CD4-positive, alpha-beta T cell treated with Interferon alpha-2 for 1 hour (primary cell): ENCODE data around the gene SLIT3.
"Not testable (repeated sequence)": the region's sequence is repeated elsewhere in the genome, so short reads cannot be mapped to it uniquely, and the experiment has no call there.

Source experiments
- DNase-seq, 2 donors: peaks; one replicate each; pipeline ENCODE4 v3.0.0-alpha.2; 2020 to 2022

Gene SLIT3

DNA sequence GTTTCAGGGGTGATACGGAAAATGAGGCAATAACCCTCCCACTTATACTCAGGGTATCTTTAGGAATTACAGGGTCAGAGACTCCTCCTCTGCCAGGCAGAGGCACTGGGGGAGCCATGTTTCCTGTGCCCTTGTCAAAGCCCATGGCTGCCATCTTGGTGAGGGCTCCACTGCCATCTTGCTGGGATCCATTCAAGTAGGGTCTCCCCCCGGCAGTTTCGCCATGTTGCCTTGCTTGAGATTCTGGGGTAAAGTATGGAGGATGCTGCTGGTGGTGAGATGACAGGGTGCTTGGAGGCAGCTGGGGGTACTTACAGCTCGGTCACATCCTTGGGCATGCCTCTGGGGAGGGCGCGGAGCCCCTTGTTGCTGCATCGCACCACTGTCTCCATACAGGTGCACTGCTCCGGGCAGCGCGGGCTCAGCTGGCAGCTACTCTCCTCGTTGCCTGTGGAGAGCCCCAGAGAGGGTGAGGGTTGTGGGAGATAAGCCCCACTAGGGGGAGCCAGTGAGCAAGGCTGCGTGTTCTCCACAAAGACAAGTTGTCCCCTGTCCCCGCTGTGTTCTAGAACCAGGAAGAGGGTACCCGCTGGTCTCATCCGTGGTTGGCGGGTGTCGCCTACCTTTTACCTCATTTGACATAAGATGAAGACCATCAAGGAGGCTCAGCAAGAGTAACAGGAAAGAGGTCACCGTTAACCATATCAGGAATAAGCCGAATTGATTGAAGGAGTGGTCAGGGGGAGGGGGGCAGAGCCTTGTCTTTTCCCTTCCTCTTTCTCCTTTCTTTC is 552.8 kb downstream of the SLIT3 start:
- peak; percentile 10 to 35 for DNase-seq

- no peak for DNase-seq
Measured at GRCh38 chr5:168746893-168747640, 553.9 kb downstream of the SLIT3 start.

GRCh38 chr5:168746126-168746892 is 554.6 kb downstream of the SLIT3 start:
- not testable (repeated sequence) for DNase-seq

GRCh38 chr5:168743617-168744016 is 557.3 kb downstream of the SLIT3 start:
- no peak for DNase-seq

DNA sequence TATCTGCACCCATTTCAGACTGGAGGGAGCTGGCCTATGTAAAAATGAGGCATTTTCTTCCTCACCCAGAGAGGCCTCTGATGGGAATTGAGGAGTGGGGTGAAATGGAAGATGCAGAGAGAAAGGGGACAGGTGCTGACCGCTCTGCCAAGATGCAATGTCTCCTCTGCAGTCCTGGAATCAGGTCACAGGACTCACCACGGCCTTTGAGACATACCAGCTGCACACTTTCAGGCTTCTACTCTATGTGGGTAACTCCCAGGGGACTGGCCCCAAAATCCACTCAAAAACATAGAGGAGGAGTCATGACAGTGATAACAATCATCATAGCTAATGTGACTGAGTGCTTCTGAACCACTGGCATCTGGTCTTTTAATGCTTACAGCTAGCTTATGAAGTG is 558.6 kb downstream of the SLIT3 start:
- DNase-seq, result not testable (repeated sequence)

DNA sequence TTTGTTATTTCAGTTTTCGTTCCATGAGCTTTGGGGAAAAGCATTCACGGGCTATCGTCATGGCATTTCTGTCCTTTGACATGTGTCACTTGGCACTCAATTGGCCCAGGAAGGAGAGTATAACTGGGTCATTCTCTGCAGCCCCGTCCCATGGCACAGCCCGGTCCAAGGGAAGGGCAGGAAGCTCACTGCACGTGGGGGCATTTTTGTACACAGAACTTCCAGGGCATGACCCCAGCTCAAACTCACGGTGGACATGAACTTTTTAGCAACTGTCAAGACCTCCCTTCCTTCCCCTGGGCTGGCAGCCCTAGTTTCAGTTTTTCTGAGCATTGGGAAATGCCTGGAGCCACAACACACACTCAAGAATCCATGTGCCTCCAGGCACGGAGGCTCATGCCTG is 560.1 kb downstream of the SLIT3 start:
- DNase-seq, result no peak

- DNase-seq, result no peak
Measured at GRCh38 chr5:168740092-168740800, 560.7 kb downstream of the SLIT3 start.

DNA sequence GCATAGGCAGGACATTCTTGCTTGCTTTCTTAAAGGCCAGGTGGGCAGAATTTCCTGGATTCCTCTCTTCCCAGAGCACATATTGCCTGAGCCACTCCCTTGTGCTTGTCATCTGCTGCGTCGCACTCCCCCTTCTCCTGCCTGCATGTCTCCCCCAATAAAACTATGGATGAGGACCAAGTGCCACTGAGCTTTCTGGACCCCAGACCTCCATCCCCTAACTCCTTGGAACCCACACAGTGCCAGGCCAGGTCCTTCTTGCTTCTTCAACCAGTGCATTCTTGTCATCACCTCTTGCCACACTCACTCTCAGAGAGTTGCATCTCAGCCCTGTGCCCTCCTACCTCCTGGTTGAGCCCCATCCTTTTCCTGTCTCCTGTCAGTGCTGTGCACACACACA is 563.9 kb downstream of the SLIT3 start:
- no peak for DNase-seq

DNA sequence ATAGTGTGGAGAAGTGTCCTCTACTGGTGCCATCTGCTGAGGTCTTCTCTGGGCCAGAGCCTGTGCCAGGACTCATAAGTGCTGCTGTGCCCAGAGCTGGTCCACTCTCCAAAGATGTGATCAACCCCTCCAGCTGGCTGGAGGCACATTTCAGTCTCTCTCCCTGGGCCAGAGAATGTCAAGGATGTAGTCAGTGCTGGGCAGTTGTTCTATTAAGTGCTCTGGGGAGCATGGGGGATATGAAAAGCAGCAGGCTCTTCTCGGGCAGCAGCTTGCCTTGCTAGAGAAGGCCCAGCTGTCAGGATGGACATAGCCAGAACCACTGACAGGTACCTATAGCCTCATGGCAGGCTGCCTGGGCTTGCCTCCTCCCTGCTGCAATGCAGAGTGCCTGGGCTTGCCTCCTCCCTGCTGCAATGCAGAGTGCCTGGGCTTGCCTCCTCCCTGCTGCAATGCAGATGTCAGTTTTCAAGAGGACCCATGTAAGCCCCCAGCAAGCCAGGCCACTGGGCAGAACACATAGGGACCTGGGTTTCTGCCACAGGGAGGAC is 564.6 kb downstream of the SLIT3 start:
- DNase-seq, result no peak

DNA sequence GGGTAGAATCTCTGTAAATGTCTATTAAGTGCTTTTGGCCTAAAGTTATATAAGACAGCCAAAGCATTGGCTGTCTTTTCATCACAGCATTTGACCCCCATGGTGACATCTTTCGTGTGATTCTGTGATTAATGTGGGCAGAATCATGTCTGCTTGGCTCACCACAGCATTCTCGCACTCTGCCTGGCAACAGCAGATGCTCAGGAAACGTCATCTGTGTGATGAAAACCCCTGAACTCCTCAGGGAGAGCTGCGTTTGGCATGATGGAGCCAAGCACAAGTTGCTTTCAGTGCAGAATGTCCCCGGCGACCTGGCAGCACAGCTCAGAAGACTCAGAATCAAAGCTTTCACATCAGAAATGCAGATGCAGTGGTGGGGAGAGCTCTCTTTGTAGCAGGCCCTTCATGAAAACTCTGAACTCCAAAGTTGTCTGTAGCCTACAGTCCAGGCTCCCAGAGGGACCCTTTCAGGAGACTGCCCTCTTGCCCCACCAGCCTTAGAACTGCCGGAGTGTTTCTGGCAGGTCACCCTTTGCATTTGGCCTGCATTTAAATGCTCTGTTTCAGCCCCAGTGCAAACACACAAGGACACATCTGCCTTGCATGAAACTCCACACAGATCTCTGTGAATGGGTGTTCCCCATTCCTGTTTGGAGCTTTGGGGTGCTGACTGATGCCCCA is 566.2 kb downstream of the SLIT3 start:
- DNase-seq, result no peak

GRCh38 chr5:168734119-168734518 is 566.8 kb downstream of the SLIT3 start:
- DNase-seq, result no peak

DNA sequence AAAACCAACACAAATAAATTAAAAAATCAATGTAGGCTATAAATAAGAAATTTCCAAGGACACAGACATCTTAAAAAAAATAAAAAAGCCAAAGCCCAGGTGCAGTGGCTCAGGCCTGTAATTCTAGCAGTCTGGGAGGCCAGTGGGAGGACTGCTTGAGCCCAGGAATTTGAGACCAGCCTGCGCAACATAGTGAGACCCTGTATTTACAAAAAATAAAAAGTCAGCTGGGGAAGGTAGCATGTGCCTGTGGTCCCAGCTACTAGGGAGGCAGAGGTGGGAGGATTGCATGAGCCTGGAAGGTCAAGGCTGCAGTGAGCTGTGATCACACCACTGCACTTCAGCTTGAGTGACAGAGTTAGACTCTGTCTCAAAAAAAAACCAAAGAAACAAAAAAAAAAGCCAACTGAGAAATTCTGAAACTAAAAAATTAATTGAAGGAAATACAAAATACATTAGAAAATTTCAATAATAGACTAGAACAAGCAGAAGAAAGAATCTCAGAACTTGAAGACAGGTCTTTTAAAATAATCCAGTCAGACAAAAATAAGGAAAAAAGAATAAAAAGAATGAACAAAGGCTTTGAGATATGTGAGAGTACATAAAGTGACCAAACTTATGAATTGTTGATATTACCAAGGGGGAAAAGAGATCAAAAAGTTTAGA is 572.3 kb downstream of the SLIT3 start:
- no peak for DNase-seq

DNA sequence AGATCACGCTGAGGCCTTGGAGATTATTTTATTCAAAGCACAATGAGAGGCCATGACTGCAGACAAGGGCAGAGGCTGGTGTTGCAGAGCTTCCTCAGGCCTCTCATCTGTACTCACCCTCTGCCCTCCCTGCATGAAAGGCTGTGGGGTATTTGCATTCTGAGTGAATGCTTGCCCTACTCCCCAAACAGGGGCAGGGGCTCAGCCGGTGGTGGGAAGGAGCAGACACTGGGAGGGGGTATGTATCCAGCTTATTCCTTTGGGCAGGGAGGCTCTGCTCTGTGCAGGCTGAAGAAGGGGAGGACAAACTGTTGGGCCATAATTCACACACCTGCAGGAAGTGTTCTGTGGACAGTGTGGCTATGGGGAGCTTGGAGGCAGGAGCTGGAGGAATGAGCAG is 573.4 kb downstream of the SLIT3 start:
- no peak for DNase-seq

- no peak for DNase-seq
Measured at GRCh38 chr5:168726342-168726741, 574.6 kb downstream of the SLIT3 start.

DNA sequence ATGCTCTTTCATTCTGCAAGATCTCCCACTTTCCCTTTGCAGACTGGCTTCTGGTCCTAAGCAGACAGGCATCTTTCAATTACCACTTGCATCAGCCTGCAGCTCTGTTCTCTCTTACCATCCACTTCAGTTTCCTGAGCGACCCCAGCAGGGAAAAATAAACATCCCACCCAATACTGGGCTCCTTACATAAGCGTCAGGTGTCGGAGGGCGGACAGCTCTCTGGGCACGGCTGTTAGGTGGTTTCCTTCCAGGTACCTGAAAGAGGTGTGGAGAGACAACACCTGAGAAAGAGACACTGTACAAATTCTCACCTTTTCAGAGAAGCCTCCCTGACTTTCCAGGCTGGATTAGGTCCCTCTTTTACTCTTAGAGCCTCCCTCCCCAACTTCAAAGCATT is 576.7 kb downstream of the SLIT3 start:
- DNase-seq, result no peak

- DNase-seq, result no peak
Measured at GRCh38 chr5:168723037-168723436, 577.9 kb downstream of the SLIT3 start.

GRCh38 chr5:168721966-168722365 is 579.0 kb downstream of the SLIT3 start:
- DNase-seq, result no peak

- DNase-seq, result no peak
Measured at GRCh38 chr5:168721002-168721753, 579.8 kb downstream of the SLIT3 start.

GRCh38 chr5:168720575-168720974 is 580.4 kb downstream of the SLIT3 start:
- no peak for DNase-seq

GRCh38 chr5:168714046-168714445 is 586.9 kb downstream of the SLIT3 start:
- no peak for DNase-seq

DNA sequence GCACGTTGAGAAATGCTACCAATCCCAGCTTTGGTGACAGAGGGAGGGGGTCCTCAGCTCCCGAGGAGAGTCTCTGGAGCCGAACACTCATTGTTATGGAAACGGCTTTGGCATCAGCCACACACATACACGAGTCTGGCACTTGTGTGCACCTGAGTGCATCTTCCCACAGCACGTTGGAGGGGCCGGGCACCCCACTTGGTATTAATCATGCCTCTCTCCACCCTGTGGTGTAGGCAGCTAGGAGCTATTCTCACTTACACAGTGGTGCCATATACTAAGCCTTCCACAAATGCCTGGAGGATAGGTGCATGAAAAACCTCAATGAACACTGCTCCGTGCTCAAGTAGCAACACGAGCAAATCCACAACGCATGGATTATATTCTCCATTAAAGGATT is 587.9 kb downstream of the SLIT3 start:
- no peak for DNase-seq
